Activated CD4-positive, alpha-beta T cell treated with anti-CD3 and anti-CD28 coated beads, Interleukin-2, amount 10 ng/mL, durations not matched to agents 7 days and 5 days (primary cell): Measurements from ENCODE around the gene EFCAB14. TPM values are rescaled to one million over a fixed set of nuclear protein-coding genes. Genes with fewer than 3 reads are reported as not detected.
"Not testable (repeated sequence)": the region's sequence is repeated elsewhere in the genome, so short reads cannot be mapped to it uniquely, and the experiment has no call there.

Experiments used
- CTCF ChIA-PET: fragments of 350-600 bp; sonication (Branson Sonifier 250); formaldehyde crosslinking; loops from one replicate; lab custom pipeline; 2021; ENCODE audit warnings: antibody characterized with exemption; lab: Charles Lee
- POLR2A ChIA-PET: fragments of 350-600 bp; sonication (Branson Sonifier 250); formaldehyde crosslinking; loops from one replicate; lab custom pipeline; 2021; ENCODE audit warnings: antibody characterized with exemption; lab: Charles Lee
- DNase-seq: peaks from one replicate; pipeline ENCODE4 v3.0.0-alpha.2; 2020
- H3K27ac Mint-ChIP-seq: one replicate; pipeline ENCODE4 v1.8.0; 2021; ENCODE audit warnings: mild to moderate bottlenecking, moderate library complexity, mixed read lengths
- H3K27me3 Mint-ChIP-seq: one replicate; pipeline ENCODE4 v1.8.0; 2021; ENCODE audit warnings: mixed read lengths
- H3K36me3 Mint-ChIP-seq: one replicate; pipeline ENCODE4 v1.8.0; 2021; ENCODE audit warnings: low read depth, mixed read lengths
- H3K4me1 Mint-ChIP-seq: one replicate; pipeline ENCODE4 v1.8.0; 2021; ENCODE audit warnings: mixed read lengths
- H3K4me3 Mint-ChIP-seq: one replicate; pipeline ENCODE4 v1.8.0; 2021; ENCODE audit warnings: mild to moderate bottlenecking, moderate library complexity, mixed read lengths
- H3K9me3 Mint-ChIP-seq: one replicate; pipeline ENCODE4 v1.8.0; 2021; ENCODE audit warnings: mixed read lengths
- total RNA-seq, 2 experiments: library from RNA; stranded (reverse); gene quantifications; one replicate each; pipeline ENCODE4 v1.2.3, GENCODE V29; 2021

Gene EFCAB14
- total RNA-seq, 2 experiments from 2014 or later: 88.1 to 103 TPM

GRCh38 chr1:46675549-46676314, 43.2 kb downstream of the EFCAB14 start:
- POLR2A ChIA-PET: interaction anchor here (0.7 kb wide), 1 partner anchor 72 kb away, joined by 4 read pairs; the partner anchor contains the start of gene MKNK1
- CTCF ChIA-PET: interaction anchor here (0.6 to 1.9 kb wide), 7 partner anchors 9 to 72 kb away, joined by 3 to 9 read pairs (median 3); partner anchors contain the start of gene MOB3C

GRCh38 chr1:46673749-46674182, 45.1 kb downstream of the EFCAB14 start:
- Mint-ChIP-seq H3K4me3 (no peak overlapping the region), H3K36me3 (peaks cover 33% of the 10 kb centered on the region), H3K27ac (no peak overlapping the region), H3K9me3 (no peaks in the 10 kb centered on the region), H3K4me1 (peaks cover 42% of the 10 kb centered on the region), H3K27me3 (no peaks in the 10 kb centered on the region)
- DNase-seq: no peak
- CTCF ChIA-PET: interaction anchor here (1.4 kb wide), 1 partner anchor 17 kb away, joined by 4 read pairs; no protein-coding TSS in a partner anchor
- POLR2A ChIA-PET: no interaction called here

More at GRCh38 chr1:46675549-46676314, 43.2 kb downstream of the EFCAB14 start:
- DNase-seq: peak; percentile 37
- Mint-ChIP-seq H3K27ac (peak overlapping the region; percentile 93), H3K9me3 (no peaks in the 10 kb centered on the region), H3K4me3 (peak overlapping the region; percentile 52), H3K4me1 (peaks cover 42% of the 10 kb centered on the region), H3K36me3 (peaks cover 48% of the 10 kb centered on the region), H3K27me3 (no peaks in the 10 kb centered on the region)

DNA sequence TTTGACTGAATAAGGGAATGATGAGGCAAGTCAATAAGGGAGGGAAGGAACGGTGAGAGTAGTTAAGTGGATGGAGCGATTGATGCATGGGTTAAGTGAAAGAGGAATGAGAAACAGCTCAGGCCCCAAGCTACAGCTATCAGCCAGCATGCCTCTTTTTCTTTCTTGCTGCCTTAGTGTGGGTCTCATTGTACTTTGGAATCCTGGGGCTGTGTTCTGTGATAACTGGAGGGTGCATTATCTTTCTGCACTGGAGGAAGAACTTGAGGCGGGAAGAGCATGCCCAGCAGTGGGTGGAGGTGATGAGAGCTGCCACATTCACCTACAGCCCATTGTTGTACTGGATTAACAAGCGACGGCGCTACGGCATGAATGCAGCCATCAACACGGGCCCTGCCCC, 46.2 kb downstream of the EFCAB14 start:
- peaks cover 24% of the 10 kb centered on the region for H3K36me3 Mint-ChIP-seq
- CTCF ChIA-PET: interaction anchor here (0.9 kb wide), 1 partner anchor 8 kb away, joined by 4 read pairs; no protein-coding TSS in a partner anchor
- POLR2A ChIA-PET: no interaction called here
- H3K9me3 Mint-ChIP-seq: no peaks in the 10 kb centered on the region
- no peak for DNase-seq
- no peak overlapping the region for H3K4me3 Mint-ChIP-seq
- no peaks in the 10 kb centered on the region for H3K27me3 Mint-ChIP-seq
- H3K27ac Mint-ChIP-seq: peak overlapping the region; percentile 5
- peaks cover 40% of the 10 kb centered on the region for H3K4me1 Mint-ChIP-seq

DNA sequence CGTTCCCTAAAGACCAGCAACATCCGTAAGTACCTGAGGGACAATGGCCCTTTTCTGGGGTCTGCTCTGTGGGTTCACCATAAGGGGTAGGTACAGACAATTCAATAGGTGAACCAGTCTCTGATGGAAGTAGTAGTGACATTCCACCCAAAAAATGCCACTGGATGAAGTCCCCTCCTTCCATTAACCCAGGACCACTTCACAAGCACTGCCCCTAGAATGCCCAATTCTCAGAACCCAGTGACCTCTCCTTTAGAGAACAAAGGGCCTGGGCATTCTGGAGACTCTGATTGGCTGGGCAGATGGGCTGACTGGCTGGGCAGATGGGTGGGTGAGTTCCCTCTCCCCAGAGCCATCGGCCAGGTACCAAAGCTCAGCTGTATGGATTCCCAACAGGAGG, 47.4 kb downstream of the EFCAB14 start, which contains the start of gene TEX38:
Gene TEX38, plus strand, starts transcription at position 301 of the 400 bp plus-strand sequence. Its CDS starts 81 bp downstream, at position 382.
- DNase-seq: no peak
- Mint-ChIP-seq H3K36me3 (peaks cover 18% of the 10 kb centered on the region), H3K4me1 (peaks cover 39% of the 10 kb centered on the region), H3K9me3 (no peaks in the 10 kb centered on the region), H3K27ac (peak within 1 kb of the TSS; percentile 5), H3K27me3 (no peaks in the 10 kb centered on the region), H3K4me3 (no peak within 1 kb of the TSS)
- ChIA-PET POLR2A (interaction anchor here (0.6 kb wide), 1 partner anchor 48 kb away, joined by 3 read pairs; no protein-coding TSS in a partner anchor), CTCF (no interaction called here)

- Mint-ChIP-seq H3K27me3 (no peaks in the 10 kb centered on the region), H3K36me3 (peaks cover 14% of the 10 kb centered on the region), H3K9me3 (no peaks in the 10 kb centered on the region), H3K27ac (no peak overlapping the region), H3K4me1 (peaks cover 31% of the 10 kb centered on the region), H3K4me3 (no peak overlapping the region)
- POLR2A ChIA-PET: no interaction called here
- no peak for DNase-seq
- CTCF ChIA-PET: no interaction called here
Measured at GRCh38 chr1:46670134-46670533, 48.8 kb downstream of the EFCAB14 start.

DNA sequence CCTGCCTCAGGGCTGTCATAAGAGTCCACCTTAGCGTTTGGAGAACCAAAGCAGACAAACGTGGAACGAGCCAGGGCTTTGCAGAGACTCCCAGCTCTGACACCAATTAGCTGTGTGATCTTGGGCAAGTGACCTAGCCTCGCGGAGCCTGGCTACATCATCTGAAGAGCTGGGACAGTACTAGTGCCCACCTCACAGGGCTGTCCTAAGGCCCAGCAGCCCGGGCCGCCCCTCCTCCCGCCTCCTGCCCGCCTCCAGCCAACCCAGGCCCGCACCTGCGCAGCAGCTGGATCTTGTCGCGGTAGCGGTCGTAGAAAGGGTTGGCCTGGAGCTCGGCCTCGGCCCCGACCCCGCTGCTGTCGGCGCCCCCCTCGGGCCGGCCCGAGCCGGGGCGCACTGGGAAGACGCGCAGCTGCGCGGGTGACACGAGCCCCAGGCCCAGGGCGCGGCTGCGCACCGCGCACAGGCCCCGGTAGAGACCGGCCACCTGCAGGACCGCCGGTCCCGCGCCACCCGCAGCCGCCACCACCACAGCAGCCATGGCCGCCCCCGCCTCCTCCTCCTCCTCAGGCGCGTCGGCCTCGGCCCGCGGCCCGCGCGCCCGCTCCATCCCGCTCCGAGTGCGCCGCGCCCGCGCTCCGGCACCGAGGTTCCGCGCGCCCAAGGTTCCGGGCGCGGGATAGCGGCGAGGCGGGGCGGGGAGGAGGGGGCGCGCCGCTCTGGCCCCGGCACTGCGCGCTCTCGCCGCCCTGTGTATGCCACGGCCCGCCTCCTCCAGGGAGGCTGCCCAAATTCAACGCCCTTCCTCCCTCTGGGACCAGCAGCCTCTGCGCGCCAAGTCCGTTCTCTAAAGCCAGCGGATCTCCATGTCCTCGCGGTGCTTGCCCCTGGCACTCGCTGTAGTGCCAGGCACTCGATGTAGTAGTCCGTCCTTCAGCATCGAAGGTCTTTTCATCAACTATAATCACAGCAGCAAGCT, 50.8 kb downstream of the EFCAB14 start, which contains the start of gene ATPAF1:
Gene ATPAF1, minus strand, starts transcription at position 583 of the 979 bp plus-strand sequence. Its CDS starts 42 bp downstream, at position 541.
- H3K36me3 Mint-ChIP-seq: peaks cover 27% of the 10 kb centered on the region
- no peaks in the 10 kb centered on the region for H3K27me3 Mint-ChIP-seq
- no peaks in the 10 kb centered on the region for H3K9me3 Mint-ChIP-seq
- ChIA-PET POLR2A (interaction anchor here (0.6 to 1.0 kb wide), 2 partner anchors 10 to 39 kb away, joined by 3 read pairs; no protein-coding TSS in a partner anchor), CTCF (interaction anchor here (0.5 to 1.4 kb wide), 8 partner anchors 11 to 352 kb away, joined by 3 to 4 read pairs (median 3); no protein-coding TSS in a partner anchor)
- peak; percentile 67 for DNase-seq
- H3K4me3 Mint-ChIP-seq: peak within 1 kb of the TSS; percentile 86
- peaks cover 20% of the 10 kb centered on the region for H3K4me1 Mint-ChIP-seq
- H3K27ac Mint-ChIP-seq: peak within 1 kb of the TSS; percentile 84

DNA sequence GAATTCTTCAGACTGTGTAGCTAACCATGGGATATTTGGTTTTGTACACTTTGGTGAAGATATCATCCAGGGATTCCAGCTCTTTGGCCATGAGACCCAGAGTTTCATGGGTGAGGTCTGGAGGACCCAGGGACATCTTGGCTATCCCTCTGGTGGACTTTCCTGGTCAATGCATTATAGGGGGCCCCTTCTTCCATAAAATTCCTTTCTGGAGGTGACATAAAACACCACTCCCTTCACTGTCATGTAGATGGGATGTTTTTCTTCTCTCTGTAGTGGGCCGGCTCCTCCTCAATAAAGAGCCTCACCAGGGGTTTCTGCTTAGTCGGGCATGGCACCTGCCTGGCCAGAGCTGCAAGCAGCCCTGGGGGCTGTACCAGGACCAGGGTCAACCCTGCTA, 52.9 kb downstream of the EFCAB14 start:
- H3K27me3 Mint-ChIP-seq: no peaks in the 10 kb centered on the region
- ChIA-PET CTCF (interaction anchor here (0.5 to 2.3 kb wide), 2 partner anchors 16 to 78 kb away, joined by 3 to 6 read pairs; no protein-coding TSS in a partner anchor), POLR2A (interaction anchor here (0.6 kb wide), 1 partner anchor 1945 kb away, joined by 3 read pairs; no protein-coding TSS in a partner anchor)
- H3K36me3 Mint-ChIP-seq: peaks cover 29% of the 10 kb centered on the region
- peaks cover 20% of the 10 kb centered on the region for H3K4me1 Mint-ChIP-seq
- DNase-seq: no peak
- no peak overlapping the region for H3K4me3 Mint-ChIP-seq
- no peaks in the 10 kb centered on the region for H3K9me3 Mint-ChIP-seq
- no peak overlapping the region for H3K27ac Mint-ChIP-seq

- H3K27ac Mint-ChIP-seq, CTCF ChIA-PET, H3K4me3 Mint-ChIP-seq, H3K9me3 Mint-ChIP-seq, POLR2A ChIA-PET, H3K27me3 Mint-ChIP-seq, DNase-seq: not testable (repeated sequence)
- H3K4me1 Mint-ChIP-seq: peaks cover 37% of the 10 kb centered on the region
- H3K36me3 Mint-ChIP-seq: peaks cover 34% of the 10 kb centered on the region
Measured at GRCh38 chr1:46662919-46663318, 56.0 kb downstream of the EFCAB14 start.

GRCh38 chr1:46660116-46660515, 58.8 kb downstream of the EFCAB14 start:
- ChIA-PET CTCF (interaction anchor here (0.5 to 0.8 kb wide), 3 partner anchors 8 to 91 kb away, joined by 3 to 5 read pairs (median 4); no protein-coding TSS in a partner anchor), POLR2A (interaction anchor here (1.1 kb wide), 1 partner anchor 51 kb away, joined by 3 read pairs; no protein-coding TSS in a partner anchor)
- not testable (repeated sequence) for H3K4me3 Mint-ChIP-seq, H3K9me3 Mint-ChIP-seq, H3K27me3 Mint-ChIP-seq, DNase-seq
- H3K4me1 Mint-ChIP-seq: peaks cover 20% of the 10 kb centered on the region
- H3K27ac Mint-ChIP-seq: peak overlapping the region; percentile 72
- H3K36me3 Mint-ChIP-seq: peaks cover 49% of the 10 kb centered on the region

DNA sequence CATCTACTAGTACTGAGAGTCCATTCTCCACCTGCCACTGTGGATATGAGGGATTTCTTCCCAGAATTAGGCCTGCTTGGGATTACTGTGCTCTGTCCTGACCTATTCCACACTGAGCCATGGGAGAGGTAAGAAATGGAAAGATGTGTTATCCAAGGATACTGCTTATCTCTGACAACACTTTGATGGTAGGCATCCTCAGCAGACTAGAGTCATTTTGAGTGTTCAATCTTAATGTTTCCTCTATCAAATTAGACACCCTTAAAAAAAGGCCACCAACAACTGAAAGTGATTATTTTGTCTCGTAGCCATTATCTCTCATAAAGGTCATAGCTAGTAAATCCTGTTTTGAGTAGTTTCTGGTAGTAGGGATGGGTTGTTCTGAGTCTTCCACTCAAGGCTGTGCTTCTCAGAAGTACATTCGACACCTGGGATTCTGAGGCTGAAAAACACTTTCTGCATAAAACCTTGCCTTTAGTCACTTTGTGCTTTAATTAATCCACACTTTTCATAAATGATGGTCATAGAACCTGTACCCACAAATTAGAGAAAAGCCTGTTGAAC, 59.5 kb downstream of the EFCAB14 start:
- Mint-ChIP-seq H3K9me3 (peaks cover 6% of the 10 kb centered on the region), H3K36me3 (peaks cover 48% of the 10 kb centered on the region), H3K27ac (no peak overlapping the region), H3K4me1 (peaks cover 16% of the 10 kb centered on the region), H3K4me3 (no peak overlapping the region), H3K27me3 (no peaks in the 10 kb centered on the region)
- DNase-seq: no peak
- CTCF ChIA-PET: interaction anchor here (0.8 kb wide), 1 partner anchor 65 kb away, joined by 5 read pairs; no protein-coding TSS in a partner anchor
- POLR2A ChIA-PET: no interaction called here

GRCh38 chr1:46657775-46658174, 61.1 kb downstream of the EFCAB14 start:
- POLR2A ChIA-PET: no interaction called here
- peaks cover 47% of the 10 kb centered on the region for H3K36me3 Mint-ChIP-seq

More at GRCh38 chr1:46657775-46658174, 61.1 kb downstream of the EFCAB14 start:
- peaks cover 6% of the 10 kb centered on the region for H3K9me3 Mint-ChIP-seq
- peaks cover 28% of the 10 kb centered on the region for H3K4me1 Mint-ChIP-seq
- H3K4me3 Mint-ChIP-seq: no peak overlapping the region
- no peaks in the 10 kb centered on the region for H3K27me3 Mint-ChIP-seq
- CTCF ChIA-PET: interaction anchor here (0.9 to 1.8 kb wide), 2 partner anchors 10 to 12 kb away, joined by 4 to 6 read pairs; partner anchors contain the start of gene ATPAF1
- peak overlapping the region; percentile 27 for H3K27ac Mint-ChIP-seq
- no peak for DNase-seq
